NCI-H524 (cell line): Measurements from ENCODE around the gene HSPA8.
"Not testable (repeated sequence)": the region's sequence is repeated elsewhere in the genome, so short reads cannot be mapped to it uniquely, and the experiment has no call there.

ENCODE experiments used
- DNase-seq, 2 experiments: peaks; one replicate each; lab custom pipeline; 2025; lab: John Stamatoyannopoulos, UW

Gene HSPA8

GRCh38 chr11:123072332-123072761 is 10.4 kb upstream of the HSPA8 start:
- DNase-seq: no peak

- no peak for DNase-seq
Observed at GRCh38 chr11:123069908-123070821, 8.2 kb upstream of the HSPA8 start.

GRCh38 chr11:123065621-123066020 is 3.7 kb upstream of the HSPA8 start:
- no peak for DNase-seq

DNA sequence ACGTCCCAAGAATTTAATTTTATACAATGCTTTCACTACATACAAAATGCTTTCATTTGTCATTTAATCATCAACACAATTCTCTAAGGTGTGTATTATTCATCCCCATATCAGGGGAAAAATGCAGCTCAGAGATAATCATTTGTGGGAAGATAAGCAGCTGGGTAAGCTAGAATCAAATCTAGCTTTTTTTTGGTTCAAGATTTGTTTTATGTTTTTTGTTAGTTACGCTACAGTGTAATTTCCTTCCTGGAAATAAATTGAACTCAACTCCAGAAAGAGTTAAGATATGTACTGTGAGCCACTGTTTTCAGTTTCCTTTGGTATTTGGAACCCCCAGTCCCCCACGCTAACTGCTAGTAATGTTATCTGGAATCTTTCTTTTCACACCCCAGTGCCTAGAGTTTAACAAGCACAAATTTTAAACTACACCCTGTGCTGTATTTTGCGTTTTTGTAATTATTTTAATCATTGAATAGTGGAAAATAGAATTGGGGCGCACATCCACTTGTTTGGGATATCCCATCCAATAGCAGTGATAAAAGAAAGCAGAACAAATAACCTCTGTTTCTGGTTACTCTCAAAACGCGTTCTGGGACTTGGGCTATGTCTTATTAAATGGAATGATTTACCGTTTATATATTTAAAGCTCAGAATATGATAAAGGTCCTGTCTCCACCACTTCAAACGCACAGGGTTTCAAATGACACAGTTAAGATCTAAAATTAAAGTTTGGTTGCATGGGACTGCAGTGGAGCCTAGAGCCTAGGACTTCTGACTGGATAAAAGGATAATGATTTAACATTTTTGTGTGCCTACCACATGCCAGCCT is 2.1 kb upstream of the HSPA8 start:
- DNase-seq: no peak

- DNase-seq: peak; percentile 29 to 47
Observed at GRCh38 chr11:123062892-123063825, 1.2 kb upstream of the HSPA8 start.

- peak; percentile 99 to 100 for DNase-seq
Observed at GRCh38 chr11:123062158-123062891, 389 bp upstream of the HSPA8 start.

DNA sequence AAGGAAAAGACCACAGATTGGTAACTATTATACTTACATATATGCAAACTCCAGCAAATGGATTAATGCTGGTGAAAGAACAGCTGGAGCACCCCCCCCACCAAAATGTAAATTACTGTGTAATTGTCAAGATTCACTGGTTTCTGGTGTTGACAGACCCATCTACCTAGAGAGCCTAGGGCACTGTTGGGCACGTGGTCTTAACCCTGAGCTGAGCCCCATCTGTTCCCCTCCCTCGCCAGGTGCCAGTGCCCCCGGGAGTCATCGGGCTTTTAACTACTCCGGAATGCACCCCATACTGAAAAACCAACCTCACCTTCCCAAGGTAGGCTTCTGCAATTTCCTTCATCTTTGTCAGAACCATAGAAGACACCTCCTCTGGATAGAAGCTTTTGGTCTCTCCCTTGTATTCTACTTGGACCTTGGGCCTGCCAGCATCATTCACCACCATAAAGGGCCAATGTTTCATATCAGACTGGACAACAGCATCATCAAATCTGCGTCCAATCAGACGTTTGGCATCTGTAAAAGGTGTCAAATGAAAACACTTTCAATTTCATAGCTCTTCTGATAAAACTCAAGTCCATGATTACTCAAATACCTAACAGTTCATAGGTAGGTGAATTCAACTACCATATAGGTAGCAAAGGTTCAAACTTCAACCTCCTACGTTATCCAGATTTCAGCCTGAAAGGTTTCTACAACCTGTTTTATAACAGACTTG is 1.5 kb downstream of the HSPA8 start:
- DNase-seq: peak; percentile 58 to 81

DNA sequence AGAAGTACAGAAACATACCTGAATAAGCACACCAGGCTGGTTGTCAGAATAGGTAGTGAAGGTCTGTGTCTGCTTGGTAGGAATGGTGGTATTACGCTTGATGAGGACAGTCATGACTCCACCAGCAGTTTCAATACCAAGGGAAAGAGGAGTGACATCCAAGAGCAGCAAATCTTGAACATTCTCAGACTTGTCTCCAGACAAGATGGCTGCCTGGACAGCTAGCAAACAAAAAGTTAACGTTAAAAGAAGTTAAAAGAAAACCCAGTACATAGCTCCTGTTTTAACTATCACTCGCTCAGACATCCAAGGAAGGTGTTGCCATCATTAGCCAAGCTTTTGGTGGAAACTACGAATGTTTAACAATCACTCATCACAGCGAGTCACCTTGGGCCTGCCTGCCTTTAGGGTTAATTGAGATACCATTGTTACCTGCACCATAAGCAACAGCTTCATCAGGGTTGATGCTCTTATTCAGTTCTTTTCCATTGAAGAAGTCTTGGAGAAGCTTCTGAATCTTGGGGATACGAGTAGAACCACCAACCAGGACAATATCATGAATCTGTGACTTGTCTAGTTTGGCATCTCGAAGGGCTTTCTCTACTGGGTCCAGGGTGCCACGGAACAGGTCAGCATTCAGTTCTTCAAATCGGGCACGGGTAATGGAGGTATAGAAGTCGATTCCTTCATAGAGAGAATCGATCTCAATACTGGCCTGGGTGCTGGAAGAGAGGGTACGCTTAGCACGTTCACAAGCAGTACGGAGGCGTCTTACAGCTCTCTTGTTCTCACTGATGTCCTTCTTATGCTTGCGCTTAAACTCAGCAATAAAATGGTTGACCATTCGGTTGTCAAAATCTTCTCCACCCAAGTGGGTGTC is 2.7 kb downstream of the HSPA8 start:
- DNase-seq: not testable (repeated sequence)

DNA sequence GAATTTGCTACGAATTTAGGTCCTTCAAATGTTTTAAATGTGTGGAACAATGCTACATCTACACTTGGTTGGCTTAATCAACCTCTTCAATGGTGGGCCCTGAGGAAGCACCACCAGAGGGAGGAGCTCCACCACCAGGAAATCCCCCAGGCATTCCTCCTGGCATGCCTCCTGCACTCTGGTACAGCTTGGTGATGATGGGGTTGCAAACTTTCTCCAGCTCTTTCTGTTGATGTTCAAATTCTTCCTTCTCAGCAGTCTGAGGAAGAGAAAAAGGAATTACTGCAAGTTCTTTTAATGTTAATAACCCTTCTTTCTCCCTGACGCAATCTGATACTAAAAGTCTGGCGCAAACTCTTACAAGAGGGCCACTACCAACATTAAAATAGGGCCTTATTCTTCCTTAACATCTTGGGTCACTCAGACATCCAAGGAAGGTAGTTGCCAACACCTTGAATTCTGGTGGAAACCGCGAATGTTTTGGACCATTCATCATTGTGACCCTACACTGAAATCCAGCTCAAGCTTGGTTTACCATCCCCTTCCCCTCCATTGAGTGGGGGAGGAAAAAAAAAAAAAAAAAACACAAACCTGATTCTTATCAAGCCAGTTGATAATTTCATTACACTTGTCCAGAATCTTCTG is 4.2 kb downstream of the HSPA8 start:
- no peak for DNase-seq

DNA sequence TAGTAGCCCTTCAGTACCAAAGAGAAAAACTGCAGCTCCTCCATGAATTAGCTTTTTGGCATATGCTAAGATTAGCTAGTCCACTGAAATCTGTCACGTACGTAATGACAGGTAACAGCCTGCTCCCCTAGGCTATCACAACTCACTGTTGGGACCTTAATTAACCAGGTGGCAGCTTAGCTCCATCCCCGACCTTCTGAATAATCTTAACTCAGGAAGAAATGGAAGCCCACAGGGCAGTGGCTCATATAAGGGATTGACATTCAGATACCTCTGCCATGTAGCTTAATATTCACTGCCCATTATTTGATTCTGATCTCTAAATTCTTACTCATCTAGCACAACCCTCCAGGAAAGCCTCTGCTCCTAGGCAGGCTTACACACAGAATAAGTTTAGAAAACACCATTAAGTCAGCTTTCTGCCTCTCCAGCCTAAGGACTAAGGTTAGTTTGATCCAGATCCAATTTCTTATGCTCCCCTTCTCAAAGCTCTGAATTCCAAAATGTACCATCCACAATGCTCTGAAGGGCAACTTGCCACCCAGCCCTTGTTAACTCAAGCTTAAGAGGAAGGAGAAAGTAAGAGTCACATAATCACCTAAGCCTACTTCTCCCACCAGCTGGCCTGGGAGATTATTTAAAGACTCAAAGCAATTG is 5.0 kb downstream of the HSPA8 start:
- peak in 1 of 2 experiments; percentile 24 for DNase-seq

GRCh38 chr11:123055191-123055901 is 6.6 kb downstream of the HSPA8 start:
- DNase-seq: peak in 1 of 2 experiments; percentile 24

- DNase-seq: peak; percentile 36 to 85
Observed at GRCh38 chr11:123054301-123055065, 7.5 kb downstream of the HSPA8 start.

DNA sequence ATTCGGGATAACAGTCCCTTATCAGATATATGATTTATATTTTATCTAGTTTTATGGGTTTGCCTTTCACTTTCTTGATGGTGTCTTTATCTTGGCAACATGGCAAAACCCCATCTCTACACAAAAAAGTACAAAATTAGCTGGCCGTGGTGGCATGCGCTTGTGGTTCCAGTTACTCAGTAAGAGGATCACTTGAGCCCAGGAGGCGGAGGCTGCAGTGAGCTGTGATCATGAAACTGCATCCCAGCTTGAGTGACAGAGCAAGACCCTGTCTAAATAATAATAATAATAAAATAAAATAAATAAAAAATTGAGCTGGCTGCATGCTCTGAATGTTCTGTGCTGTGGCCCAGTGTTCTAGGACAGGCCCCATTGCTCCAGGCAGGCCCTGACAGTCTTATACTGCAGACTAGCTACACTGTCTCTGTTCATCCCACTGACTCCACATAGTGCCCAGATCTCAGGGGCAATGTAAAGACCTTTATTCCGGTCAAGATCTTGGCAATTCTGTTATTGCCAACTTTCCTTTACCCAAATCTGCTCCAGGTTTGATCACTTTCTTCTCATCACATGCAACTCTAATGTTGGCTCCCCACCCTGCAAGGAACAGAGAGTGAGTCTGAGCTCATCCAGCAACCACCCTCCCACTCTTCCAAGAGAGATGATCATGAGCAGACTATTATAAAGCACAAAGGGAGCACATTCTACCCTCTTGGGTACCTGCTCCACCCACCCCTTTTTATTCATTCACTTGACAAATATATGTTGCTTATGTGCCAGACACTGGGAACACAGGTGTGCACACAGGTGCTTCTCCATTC is 8.8 kb downstream of the HSPA8 start:
- no peak for DNase-seq

DNA sequence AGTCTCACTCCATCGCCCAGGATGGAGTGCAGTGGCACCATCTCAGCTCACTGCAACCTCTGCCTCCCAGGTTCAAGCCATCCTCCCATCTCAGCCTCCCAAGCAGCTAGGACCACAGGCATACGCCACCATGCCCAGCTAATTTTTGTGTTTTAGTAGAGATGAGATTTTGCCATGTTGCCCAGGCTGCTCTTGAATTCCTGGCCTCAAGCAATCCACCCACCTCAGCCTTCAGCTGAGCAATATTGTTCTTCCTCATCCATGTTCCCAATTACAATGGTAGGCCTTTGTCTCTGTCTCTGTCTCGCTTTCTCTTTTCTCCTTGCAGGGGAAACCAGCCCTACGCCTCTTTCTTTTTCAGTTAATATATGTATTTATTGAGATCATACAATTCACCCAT is 10.3 kb downstream of the HSPA8 start:
- no peak for DNase-seq

DNA sequence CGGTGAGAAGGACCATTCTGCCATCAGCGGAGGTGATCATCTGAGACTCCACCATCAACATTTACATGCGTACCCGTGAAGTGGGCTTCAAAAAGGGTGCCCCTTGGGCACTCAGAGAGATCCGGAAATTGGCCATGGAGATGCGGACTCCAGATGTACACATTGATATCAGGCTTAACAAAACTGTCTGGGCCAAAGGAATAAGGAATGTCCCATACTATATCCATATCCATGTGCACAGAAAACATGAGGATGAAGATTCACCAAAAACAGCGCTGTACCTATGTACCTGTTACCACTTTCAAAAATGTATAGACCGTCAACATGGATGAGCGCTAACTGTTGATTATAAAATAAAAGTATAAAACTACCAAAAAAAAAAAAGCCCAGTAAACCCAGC is 10.8 kb downstream of the HSPA8 start:
- DNase-seq: no peak

- no peak for DNase-seq
Observed at GRCh38 chr11:123047947-123048293, 14.0 kb downstream of the HSPA8 start.
